NB4 (cell line): ENCODE measurements around the gene PDC.

Experiments
- MYC ChIP-seq: IDR thresholded peaks from 2 replicates; pipeline ENCODE4 v1.6.1; 2011; ENCODE audit warnings: low read depth, low read length
- POLR2A ChIP-seq: IDR thresholded peaks from 2 replicates; pipeline ENCODE4 v1.6.1; 2011; ENCODE audit warnings: mild to moderate bottlenecking; ENCODE audit not compliant: insufficient read length; ENCODE audit errors: extremely low read depth
- TF ChIP-seq, protein P1 (sequence below): IDR thresholded peaks from one replicate; pipeline ENCODE4 v1.5.1; 2012; ENCODE audit warnings: low read depth, low read length
- TF ChIP-seq, protein P2 (sequence below): IDR thresholded peaks from 2 replicates; pipeline ENCODE4 v1.6.1; 2011; ENCODE audit warnings: low read depth, low read length

- TF ChIP-seq, protein P1, sequence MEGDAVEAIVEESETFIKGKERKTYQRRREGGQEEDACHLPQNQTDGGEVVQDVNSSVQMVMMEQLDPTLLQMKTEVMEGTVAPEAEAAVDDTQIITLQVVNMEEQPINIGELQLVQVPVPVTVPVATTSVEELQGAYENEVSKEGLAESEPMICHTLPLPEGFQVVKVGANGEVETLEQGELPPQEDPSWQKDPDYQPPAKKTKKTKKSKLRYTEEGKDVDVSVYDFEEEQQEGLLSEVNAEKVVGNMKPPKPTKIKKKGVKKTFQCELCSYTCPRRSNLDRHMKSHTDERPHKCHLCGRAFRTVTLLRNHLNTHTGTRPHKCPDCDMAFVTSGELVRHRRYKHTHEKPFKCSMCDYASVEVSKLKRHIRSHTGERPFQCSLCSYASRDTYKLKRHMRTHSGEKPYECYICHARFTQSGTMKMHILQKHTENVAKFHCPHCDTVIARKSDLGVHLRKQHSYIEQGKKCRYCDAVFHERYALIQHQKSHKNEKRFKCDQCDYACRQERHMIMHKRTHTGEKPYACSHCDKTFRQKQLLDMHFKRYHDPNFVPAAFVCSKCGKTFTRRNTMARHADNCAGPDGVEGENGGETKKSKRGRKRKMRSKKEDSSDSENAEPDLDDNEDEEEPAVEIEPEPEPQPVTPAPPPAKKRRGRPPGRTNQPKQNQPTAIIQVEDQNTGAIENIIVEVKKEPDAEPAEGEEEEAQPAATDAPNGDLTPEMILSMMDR, result no peak
- TF ChIP-seq POLR2A (no peak), MYC (no peak)
- TF ChIP-seq, protein P2, sequence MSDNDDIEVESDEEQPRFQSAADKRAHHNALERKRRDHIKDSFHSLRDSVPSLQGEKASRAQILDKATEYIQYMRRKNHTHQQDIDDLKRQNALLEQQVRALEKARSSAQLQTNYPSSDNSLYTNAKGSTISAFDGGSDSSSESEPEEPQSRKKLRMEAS, result no peak
These were observed 40.6 kb downstream of the PDC start for GRCh38 chr1:186420311-186420710.
